Cardiac fibroblast (primary cell): ENCODE data around the gene DICER1.

ENCODE experiments used
- DNase-seq, 2 donors: peaks; one replicate each; pipeline versions ENCODE4 v3.0.0 to v3.0.0-alpha.2; 2010; ENCODE audit warnings: low read depth in 2 of 2
- H3K4me3 ChIP-seq, 2 donors: replicated peaks in 1 of 2; 1 replicate in 1 of 2; 2 replicates in 1 of 2; pipeline ENCODE4 v1.5.1; 2011; ENCODE audit warnings: low read depth in 2 of 2, low read length in 2 of 2, mild to moderate bottlenecking in 2 of 2, moderate library complexity in 1 of 2
- TF ChIP-seq, protein P1 (sequence below): IDR thresholded peaks from one replicate; pipeline ENCODE4 v1.5.1; 2011; ENCODE audit warnings: low read depth, mild to moderate bottlenecking, low read length, inconsistent platforms

Gene DICER1

DNA sequence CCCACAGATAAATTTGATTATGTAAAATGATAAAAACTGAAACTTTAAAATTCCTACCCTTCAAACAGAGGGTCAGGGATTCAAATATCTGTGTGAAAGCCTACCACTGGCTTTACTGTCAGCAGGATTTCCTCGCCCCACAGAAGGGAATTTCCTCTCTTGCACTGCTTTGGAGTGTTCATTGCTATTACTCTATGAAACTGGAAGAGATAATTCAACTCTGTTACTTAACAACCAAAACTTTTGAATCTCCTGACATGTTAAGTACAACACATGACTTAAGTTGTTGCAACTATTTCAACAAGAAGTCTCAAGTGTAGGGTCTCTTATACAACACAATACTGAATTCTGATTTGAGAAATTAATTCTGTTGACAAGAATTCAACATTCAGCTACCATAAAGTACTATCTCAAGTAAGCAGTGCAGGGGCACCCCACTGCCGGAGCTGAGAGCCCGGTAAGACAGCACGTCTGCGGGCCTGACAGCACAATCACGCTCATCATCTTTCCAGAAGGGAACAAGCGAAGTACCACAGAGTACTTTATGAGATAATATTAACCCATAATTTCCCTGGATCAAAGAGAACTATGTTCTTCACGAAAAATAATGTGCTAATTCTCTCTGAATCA, 22.9 kb downstream of the DICER1 start:
- DNase-seq, result peak; percentile 27 to 73
- TF ChIP-seq, protein P1, sequence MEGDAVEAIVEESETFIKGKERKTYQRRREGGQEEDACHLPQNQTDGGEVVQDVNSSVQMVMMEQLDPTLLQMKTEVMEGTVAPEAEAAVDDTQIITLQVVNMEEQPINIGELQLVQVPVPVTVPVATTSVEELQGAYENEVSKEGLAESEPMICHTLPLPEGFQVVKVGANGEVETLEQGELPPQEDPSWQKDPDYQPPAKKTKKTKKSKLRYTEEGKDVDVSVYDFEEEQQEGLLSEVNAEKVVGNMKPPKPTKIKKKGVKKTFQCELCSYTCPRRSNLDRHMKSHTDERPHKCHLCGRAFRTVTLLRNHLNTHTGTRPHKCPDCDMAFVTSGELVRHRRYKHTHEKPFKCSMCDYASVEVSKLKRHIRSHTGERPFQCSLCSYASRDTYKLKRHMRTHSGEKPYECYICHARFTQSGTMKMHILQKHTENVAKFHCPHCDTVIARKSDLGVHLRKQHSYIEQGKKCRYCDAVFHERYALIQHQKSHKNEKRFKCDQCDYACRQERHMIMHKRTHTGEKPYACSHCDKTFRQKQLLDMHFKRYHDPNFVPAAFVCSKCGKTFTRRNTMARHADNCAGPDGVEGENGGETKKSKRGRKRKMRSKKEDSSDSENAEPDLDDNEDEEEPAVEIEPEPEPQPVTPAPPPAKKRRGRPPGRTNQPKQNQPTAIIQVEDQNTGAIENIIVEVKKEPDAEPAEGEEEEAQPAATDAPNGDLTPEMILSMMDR, result no peak
- H3K4me3 ChIP-seq, result no peak overlapping the region

DNA sequence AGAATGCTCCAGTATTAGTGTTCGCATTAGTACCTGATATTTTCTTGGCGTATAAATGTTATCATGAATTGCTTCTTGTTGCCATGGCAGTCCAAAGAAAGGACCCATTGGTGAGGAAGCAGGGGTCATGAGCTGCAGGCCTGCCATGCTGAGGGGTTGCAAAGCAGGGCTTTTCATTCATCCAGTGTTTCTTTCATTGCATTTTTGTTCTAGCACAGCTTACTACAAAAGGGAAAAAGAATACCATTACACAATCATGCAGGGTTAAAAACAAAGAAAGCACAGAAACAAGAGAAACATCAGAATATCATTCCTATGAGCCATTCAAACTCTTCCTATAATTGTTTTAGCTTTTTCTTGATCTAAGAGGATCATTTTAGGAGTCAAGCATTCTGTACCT, 24.0 kb downstream of the DICER1 start:
- DNase-seq, result peak; percentile 3 to 60
- H3K4me3 ChIP-seq, result no peak overlapping the region
- TF ChIP-seq, protein P1, result no peak

DNA sequence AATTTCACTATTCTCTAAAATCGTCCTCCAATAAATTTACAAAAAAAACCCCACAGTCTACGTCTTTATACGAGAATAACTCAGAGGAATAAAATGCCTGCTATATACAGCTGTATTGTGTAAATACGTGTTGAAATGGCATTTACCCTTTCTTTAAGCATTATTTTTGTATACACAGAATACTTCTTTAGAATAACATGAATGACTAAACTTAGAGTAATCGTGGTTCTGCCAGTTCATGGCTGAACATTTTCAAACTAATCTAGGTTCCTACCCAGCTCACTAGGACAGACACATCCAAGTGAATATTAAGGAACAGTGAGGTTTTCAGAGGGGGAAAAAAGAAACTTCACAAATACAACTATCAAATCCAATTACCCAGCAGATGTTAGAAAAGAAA, 24.6 kb downstream of the DICER1 start:
- no peak overlapping the region for H3K4me3 ChIP-seq
- TF ChIP-seq, protein P1, result no peak

DNA sequence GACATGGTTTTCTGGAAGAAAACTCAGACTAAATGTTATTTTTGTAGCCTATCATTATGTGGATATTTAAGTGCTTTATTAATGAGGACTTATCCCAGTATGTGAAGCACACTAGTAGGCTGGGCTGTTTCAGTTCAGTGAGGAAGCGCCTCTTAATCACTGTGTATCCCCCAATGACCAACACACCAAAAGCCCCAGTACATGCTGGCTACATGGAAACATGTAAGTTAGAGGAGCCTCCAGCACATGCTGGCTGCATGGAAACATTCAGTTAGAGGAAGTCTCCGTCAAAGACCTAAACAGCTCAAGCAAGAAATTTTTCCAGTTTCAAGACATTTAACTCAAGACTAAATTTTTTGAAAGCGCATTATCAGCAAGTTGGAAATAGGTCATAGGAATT, 26.8 kb downstream of the DICER1 start:
- no peak for DNase-seq
- no peak overlapping the region for H3K4me3 ChIP-seq
- TF ChIP-seq, protein P1, result no peak

More for the DNA sequence above, 24.6 kb downstream of the DICER1 start:
- DNase-seq, result peak in 1 of 2 donors; percentile 49

DNA sequence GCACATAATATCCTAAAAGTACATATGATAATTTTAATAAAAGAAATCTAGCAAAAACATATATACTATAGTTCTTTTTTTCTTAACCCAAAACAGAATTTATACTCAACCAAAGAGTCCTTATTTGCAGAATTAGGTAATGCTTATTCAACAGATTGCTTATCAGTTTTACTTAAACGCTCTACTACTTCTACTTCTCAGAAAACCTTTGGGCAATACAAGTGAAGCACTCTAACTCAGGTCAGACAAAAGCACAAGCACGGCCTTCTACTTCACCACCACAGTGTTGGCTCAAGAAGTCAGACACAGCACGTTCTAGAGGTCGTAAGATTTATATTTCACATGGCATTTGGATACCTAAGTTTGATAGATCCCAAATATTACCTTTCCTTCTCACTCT, 29.2 kb downstream of the DICER1 start:
- no peak overlapping the region for H3K4me3 ChIP-seq

DNA sequence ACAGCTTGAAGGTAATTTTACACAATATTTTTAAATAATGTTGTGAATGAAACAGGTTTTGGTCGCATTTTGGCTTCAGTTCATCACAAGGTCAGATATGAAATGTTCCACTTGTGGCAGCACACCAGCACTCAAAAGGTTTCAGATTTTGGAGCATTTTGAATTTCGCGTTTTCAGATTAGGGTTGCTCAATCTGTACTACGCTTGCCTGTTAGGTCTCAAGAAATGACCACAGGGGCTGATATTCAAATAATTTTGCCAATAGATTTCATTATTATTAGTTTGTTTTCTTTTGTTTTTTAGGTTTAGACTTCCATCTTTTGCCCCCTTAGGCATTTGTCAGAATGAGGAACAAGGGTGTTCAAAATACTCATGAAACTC, 29.8 kb downstream of the DICER1 start:
- H3K4me3 ChIP-seq, result no peak overlapping the region
- no peak for DNase-seq
- TF ChIP-seq, protein P1, result no peak

More for the DNA sequence above, 29.2 kb downstream of the DICER1 start:
- no peak for DNase-seq
- TF ChIP-seq, protein P1, result no peak
